NB4 (cell line): ENCODE results near the gene ST6GALNAC3.

Experiments
- DNase-seq: peaks from one replicate; pipeline ENCODE4 v3.0.0; 2010; ENCODE audit warnings: low read depth
- H3K4me3 ChIP-seq: one replicate; pipeline ENCODE4 v1.5.1; 2011; ENCODE audit warnings: mild to moderate bottlenecking, low read depth, low read length, moderate library complexity
- MAX ChIP-seq: IDR thresholded peaks from 2 replicates; pipeline ENCODE4 v1.6.1; 2011; ENCODE audit warnings: low read depth, low read length
- MYC ChIP-seq: IDR thresholded peaks from 2 replicates; pipeline ENCODE4 v1.6.1; 2011; ENCODE audit warnings: low read depth, low read length
- POLR2A ChIP-seq: IDR thresholded peaks from 2 replicates; pipeline ENCODE4 v1.6.1; 2011; ENCODE audit warnings: mild to moderate bottlenecking; ENCODE audit not compliant: insufficient read length; ENCODE audit errors: extremely low read depth
- TF ChIP-seq, protein P1 (sequence below): IDR thresholded peaks from one replicate; pipeline ENCODE4 v1.5.1; 2012; ENCODE audit warnings: low read depth, low read length

Gene ST6GALNAC3

DNA sequence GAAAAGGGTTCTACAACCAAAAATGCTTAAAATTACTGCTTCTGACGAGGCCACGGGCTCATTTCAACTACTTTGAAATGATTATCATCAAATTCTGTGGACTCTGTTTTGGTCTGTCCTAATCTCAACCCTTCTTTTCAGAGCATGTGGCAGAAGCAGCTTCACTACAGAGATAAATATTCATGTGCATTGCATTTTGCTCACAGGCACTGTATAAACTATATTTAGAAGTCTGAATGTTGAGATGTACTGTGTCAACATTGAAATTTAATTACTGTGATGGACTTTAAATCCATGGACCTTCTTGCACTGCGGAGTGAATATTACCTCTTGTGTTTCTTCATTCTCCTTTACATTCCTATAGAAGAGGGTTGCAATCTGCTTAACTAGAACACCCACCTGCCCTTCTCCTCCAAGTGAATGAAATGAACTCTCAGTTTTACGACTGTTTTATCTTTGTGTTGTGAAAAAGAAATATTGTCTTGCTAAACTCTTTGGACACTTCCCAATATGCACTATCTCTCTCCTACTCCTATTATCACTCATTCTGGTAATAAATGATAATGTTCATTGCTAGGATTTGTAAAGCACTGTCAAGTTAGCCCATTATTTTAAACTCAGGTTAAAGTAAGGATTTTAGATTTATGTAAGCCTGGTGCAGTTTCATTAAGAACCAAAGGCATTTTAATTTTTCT is 511.6 kb downstream of the ST6GALNAC3 start:
- no peak overlapping the region for H3K4me3 ChIP-seq
- no peak for TF ChIP-seq POLR2A
- TF ChIP-seq MYC, result no peak
- TF ChIP-seq MAX, result no peak
- TF ChIP-seq, protein P1, sequence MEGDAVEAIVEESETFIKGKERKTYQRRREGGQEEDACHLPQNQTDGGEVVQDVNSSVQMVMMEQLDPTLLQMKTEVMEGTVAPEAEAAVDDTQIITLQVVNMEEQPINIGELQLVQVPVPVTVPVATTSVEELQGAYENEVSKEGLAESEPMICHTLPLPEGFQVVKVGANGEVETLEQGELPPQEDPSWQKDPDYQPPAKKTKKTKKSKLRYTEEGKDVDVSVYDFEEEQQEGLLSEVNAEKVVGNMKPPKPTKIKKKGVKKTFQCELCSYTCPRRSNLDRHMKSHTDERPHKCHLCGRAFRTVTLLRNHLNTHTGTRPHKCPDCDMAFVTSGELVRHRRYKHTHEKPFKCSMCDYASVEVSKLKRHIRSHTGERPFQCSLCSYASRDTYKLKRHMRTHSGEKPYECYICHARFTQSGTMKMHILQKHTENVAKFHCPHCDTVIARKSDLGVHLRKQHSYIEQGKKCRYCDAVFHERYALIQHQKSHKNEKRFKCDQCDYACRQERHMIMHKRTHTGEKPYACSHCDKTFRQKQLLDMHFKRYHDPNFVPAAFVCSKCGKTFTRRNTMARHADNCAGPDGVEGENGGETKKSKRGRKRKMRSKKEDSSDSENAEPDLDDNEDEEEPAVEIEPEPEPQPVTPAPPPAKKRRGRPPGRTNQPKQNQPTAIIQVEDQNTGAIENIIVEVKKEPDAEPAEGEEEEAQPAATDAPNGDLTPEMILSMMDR, result no peak
- DNase-seq, result no peak

GRCh38 chr1:76587212-76587611 is 512.7 kb downstream of the ST6GALNAC3 start:
- TF ChIP-seq, protein P1, result no peak
- TF ChIP-seq MYC (no peak), MAX (no peak), POLR2A (no peak)
- no peak for DNase-seq
- no peak overlapping the region for H3K4me3 ChIP-seq

- no peak for DNase-seq
- TF ChIP-seq POLR2A (no peak), MYC (no peak), MAX (no peak)
- TF ChIP-seq, protein P1, result no peak
- no peak overlapping the region for H3K4me3 ChIP-seq
Observed at GRCh38 chr1:76591461-76591860, 516.9 kb downstream of the ST6GALNAC3 start.

DNA sequence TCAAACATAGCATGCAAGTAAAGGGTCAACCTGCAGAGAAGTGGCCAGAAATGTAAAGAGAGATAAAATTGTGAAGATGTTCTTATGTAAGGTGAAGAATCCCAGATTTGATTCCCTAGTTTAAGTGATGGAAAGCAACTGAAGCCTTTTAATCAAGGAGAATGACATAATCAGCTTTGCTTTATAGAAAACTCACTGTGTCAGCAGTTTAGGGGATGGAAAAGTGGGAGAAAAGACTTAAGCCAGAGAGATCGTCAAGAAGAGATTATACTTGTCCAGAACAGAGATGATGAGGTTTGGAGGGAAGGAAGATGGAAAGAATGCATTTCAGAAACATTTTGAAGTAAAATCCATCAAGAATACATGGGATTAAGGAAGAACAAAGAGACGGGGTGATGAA is 517.4 kb downstream of the ST6GALNAC3 start:
- DNase-seq, result no peak
- H3K4me3 ChIP-seq, result no peak overlapping the region

GRCh38 chr1:76593141-76593540 is 518.6 kb downstream of the ST6GALNAC3 start:
- no peak for TF ChIP-seq MYC
- TF ChIP-seq MAX, result no peak
- TF ChIP-seq, protein P1, result no peak
- TF ChIP-seq POLR2A, result no peak

More for the DNA sequence above, 517.4 kb downstream of the ST6GALNAC3 start:
- TF ChIP-seq MYC (no peak), MAX (no peak), POLR2A (no peak)
- TF ChIP-seq, protein P1, result no peak

More at GRCh38 chr1:76593141-76593540, 518.6 kb downstream of the ST6GALNAC3 start:
- no peak overlapping the region for H3K4me3 ChIP-seq
- DNase-seq, result no peak
